GM23338 (cell line): ENCODE results near the gene POU3F3.

Experiments used
- CREB1 ChIP-seq: fragments of 250-450 bp; sonication (Bioruptor Pico); IDR thresholded peaks from 2 replicates; pipeline ENCODE4 v1.5.0; 2020; ENCODE audit warnings: low read depth, mild to moderate bottlenecking, moderate library complexity
- EZH2 ChIP-seq: fragments of 200-600 bp; sonication (generic); IDR thresholded peaks from one replicate; pipeline ENCODE4 v1.8.0; 2017; ENCODE audit warnings: antibody characterized with exemption, mild to moderate bottlenecking, low read depth; ENCODE audit not compliant: unreplicated experiment
- EZH2phosphoT487 ChIP-seq: fragments of 200-600 bp; sonication (generic); IDR thresholded peaks from one replicate; pipeline ENCODE4 v1.8.1; 2018; ENCODE audit warnings: antibody characterized with exemption; ENCODE audit not compliant: unreplicated experiment
- JUNB ChIP-seq: IDR thresholded peaks from one replicate; pipeline ENCODE4 v1.6.1; 2016; ENCODE audit warnings: antibody characterized with exemption; ENCODE audit not compliant: unreplicated experiment
- POLR2AphosphoS5 ChIP-seq: IDR thresholded peaks from 2 replicates; pipeline ENCODE4 v1.6.1; 2016; ENCODE audit warnings: antibody characterized with exemption, low read depth
- ZNF331 ChIP-seq: fragments of 250-450 bp; sonication (Bioruptor Pico); IDR thresholded peaks from 2 replicates; pipeline ENCODE4 v1.5.0; 2020; ENCODE audit warnings: low read depth, mild to moderate bottlenecking, moderate library complexity
- TF ChIP-seq, protein P1 (sequence below), 2 experiments: fragments of 200-600 bp in 1 of 2; sonication (generic) in 1 of 2; conservative IDR thresholded peaks; 2 replicates each; pipeline versions ENCODE4 v1.5.1 to v1.6.1; 2016 to 2017; ENCODE audit warnings: antibody characterized with exemption in 2 of 2, low read depth in 2 of 2, mild to moderate bottlenecking in 2 of 2, moderate library complexity in 1 of 2
- TF ChIP-seq, protein P2 (sequence below): IDR thresholded peaks from one replicate; pipeline ENCODE4 v1.6.1; 2018; ENCODE audit warnings: antibody characterized with exemption; ENCODE audit not compliant: unreplicated experiment
- TF ChIP-seq, protein P3 (sequence below): fragments of 250-450 bp; sonication (Bioruptor Pico); IDR thresholded peaks from 2 replicates; pipeline ENCODE4 v1.5.0; 2020; ENCODE audit warnings: mild to moderate bottlenecking, moderate library complexity
- TF ChIP-seq, protein P4 (sequence below): IDR thresholded peaks from 2 replicates; pipeline ENCODE4 v1.6.1; 2016; ENCODE audit warnings: antibody characterized with exemption

DNA sequence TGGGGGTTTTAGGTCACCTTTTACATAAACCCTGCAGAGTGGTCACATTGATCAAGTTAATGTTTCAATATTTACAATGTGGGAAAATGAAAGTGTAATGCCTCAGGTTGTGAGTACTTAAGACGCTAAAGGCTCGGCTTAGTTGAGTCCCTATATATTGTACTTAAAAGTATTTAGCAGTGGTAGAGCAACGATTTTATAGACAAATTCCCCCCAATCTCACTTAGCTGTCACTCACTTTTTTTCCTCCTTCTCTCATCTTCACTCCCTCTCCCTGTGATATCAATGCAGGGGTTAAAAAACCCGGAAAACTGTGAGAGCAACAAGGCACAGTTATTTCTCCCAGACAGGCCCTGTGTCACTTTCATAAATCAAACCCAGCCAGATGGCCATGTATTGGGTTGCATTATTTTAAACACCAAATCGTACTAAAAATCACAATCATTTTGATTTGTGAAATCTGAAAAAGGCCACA lies 5.4 kb downstream of the POU3F3 start:
- TF ChIP-seq, protein P1, sequence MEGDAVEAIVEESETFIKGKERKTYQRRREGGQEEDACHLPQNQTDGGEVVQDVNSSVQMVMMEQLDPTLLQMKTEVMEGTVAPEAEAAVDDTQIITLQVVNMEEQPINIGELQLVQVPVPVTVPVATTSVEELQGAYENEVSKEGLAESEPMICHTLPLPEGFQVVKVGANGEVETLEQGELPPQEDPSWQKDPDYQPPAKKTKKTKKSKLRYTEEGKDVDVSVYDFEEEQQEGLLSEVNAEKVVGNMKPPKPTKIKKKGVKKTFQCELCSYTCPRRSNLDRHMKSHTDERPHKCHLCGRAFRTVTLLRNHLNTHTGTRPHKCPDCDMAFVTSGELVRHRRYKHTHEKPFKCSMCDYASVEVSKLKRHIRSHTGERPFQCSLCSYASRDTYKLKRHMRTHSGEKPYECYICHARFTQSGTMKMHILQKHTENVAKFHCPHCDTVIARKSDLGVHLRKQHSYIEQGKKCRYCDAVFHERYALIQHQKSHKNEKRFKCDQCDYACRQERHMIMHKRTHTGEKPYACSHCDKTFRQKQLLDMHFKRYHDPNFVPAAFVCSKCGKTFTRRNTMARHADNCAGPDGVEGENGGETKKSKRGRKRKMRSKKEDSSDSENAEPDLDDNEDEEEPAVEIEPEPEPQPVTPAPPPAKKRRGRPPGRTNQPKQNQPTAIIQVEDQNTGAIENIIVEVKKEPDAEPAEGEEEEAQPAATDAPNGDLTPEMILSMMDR (conservative IDR thresholded peaks at IDR 0.05; ENCODE audit: low read depth in 2 of 2), result no peak
- no peak for TF ChIP-seq CREB1 (CRISPR knock-in tag)
- TF ChIP-seq EZH2phosphoT487, result no peak
- TF ChIP-seq, protein P2, sequence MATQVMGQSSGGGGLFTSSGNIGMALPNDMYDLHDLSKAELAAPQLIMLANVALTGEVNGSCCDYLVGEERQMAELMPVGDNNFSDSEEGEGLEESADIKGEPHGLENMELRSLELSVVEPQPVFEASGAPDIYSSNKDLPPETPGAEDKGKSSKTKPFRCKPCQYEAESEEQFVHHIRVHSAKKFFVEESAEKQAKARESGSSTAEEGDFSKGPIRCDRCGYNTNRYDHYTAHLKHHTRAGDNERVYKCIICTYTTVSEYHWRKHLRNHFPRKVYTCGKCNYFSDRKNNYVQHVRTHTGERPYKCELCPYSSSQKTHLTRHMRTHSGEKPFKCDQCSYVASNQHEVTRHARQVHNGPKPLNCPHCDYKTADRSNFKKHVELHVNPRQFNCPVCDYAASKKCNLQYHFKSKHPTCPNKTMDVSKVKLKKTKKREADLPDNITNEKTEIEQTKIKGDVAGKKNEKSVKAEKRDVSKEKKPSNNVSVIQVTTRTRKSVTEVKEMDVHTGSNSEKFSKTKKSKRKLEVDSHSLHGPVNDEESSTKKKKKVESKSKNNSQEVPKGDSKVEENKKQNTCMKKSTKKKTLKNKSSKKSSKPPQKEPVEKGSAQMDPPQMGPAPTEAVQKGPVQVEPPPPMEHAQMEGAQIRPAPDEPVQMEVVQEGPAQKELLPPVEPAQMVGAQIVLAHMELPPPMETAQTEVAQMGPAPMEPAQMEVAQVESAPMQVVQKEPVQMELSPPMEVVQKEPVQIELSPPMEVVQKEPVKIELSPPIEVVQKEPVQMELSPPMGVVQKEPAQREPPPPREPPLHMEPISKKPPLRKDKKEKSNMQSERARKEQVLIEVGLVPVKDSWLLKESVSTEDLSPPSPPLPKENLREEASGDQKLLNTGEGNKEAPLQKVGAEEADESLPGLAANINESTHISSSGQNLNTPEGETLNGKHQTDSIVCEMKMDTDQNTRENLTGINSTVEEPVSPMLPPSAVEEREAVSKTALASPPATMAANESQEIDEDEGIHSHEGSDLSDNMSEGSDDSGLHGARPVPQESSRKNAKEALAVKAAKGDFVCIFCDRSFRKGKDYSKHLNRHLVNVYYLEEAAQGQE, result no peak
- no peak for TF ChIP-seq POLR2AphosphoS5
- peak; percentile 57 for TF ChIP-seq EZH2
- TF ChIP-seq, protein P3, sequence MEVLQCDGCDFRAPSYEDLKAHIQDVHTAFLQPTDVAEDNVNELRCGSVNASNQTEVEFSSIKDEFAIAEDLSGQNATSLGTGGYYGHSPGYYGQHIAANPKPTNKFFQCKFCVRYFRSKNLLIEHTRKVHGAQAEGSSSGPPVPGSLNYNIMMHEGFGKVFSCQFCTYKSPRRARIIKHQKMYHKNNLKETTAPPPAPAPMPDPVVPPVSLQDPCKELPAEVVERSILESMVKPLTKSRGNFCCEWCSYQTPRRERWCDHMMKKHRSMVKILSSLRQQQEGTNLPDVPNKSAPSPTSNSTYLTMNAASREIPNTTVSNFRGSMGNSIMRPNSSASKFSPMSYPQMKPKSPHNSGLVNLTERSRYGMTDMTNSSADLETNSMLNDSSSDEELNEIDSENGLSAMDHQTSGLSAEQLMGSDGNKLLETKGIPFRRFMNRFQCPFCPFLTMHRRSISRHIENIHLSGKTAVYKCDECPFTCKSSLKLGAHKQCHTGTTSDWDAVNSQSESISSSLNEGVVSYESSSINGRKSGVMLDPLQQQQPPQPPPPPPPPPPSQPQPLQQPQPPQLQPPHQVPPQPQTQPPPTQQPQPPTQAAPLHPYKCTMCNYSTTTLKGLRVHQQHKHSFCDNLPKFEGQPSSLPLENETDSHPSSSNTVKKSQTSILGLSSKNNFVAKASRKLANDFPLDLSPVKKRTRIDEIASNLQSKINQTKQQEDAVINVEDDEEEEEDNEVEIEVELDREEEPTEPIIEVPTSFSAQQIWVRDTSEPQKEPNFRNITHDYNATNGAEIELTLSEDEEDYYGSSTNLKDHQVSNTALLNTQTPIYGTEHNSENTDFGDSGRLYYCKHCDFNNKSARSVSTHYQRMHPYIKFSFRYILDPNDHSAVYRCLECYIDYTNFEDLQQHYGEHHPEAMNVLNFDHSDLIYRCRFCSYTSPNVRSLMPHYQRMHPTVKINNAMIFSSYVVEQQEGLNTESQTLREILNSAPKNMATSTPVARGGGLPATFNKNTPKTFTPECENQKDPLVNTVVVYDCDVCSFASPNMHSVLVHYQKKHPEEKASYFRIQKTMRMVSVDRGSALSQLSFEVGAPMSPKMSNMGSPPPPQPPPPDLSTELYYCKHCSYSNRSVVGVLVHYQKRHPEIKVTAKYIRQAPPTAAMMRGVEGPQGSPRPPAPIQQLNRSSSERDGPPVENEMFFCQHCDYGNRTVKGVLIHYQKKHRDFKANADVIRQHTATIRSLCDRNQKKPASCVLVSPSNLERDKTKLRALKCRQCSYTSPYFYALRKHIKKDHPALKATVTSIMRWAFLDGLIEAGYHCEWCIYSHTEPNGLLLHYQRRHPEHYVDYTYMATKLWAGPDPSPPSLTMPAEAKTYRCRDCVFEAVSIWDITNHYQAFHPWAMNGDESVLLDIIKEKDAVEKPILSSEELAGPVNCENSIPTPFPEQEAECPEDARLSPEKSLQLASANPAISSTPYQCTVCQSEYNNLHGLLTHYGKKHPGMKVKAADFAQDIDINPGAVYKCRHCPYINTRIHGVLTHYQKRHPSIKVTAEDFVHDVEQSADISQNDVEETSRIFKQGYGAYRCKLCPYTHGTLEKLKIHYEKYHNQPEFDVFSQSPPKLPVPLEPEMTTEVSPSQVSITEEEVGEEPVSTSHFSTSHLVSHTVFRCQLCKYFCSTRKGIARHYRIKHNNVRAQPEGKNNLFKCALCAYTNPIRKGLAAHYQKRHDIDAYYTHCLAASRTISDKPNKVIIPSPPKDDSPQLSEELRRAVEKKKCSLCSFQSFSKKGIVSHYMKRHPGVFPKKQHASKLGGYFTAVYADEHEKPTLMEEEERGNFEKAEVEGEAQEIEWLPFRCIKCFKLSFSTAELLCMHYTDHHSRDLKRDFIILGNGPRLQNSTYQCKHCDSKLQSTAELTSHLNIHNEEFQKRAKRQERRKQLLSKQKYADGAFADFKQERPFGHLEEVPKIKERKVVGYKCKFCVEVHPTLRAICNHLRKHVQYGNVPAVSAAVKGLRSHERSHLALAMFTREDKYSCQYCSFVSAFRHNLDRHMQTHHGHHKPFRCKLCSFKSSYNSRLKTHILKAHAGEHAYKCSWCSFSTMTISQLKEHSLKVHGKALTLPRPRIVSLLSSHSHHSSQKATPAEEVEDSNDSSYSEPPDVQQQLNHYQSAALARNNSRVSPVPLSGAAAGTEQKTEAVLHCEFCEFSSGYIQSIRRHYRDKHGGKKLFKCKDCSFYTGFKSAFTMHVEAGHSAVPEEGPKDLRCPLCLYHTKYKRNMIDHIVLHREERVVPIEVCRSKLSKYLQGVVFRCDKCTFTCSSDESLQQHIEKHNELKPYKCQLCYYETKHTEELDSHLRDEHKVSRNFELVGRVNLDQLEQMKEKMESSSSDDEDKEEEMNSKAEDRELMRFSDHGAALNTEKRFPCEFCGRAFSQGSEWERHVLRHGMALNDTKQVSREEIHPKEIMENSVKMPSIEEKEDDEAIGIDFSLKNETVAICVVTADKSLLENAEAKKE (CRISPR knock-in tag), result no peak
- TF ChIP-seq, protein P4, sequence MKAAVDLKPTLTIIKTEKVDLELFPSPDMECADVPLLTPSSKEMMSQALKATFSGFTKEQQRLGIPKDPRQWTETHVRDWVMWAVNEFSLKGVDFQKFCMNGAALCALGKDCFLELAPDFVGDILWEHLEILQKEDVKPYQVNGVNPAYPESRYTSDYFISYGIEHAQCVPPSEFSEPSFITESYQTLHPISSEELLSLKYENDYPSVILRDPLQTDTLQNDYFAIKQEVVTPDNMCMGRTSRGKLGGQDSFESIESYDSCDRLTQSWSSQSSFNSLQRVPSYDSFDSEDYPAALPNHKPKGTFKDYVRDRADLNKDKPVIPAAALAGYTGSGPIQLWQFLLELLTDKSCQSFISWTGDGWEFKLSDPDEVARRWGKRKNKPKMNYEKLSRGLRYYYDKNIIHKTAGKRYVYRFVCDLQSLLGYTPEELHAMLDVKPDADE, result no peak
- TF ChIP-seq ZNF331, result no peak
- no peak for TF ChIP-seq JUNB
